Right forelimb (tissue), 1 donor: Measurements from ENCODE around the gene DACH2.

Experiments used
- DNase-seq: peaks from one replicate; pipeline ENCODE4 v3.0.0-alpha.2; 2018

DACH2 gene

GRCh38 chrX:86329174-86329573, 180.9 kb downstream of the DACH2 start:
- no peak for DNase-seq

- DNase-seq: no peak
Measured at GRCh38 chrX:86348669-86349068, 200.4 kb downstream of the DACH2 start.

GRCh38 chrX:86349115-86349514, 200.9 kb downstream of the DACH2 start:
- no peak for DNase-seq

- DNase-seq: no peak
Measured at GRCh38 chrX:86369847-86370630, 221.8 kb downstream of the DACH2 start.

- no peak for DNase-seq
Measured at GRCh38 chrX:86370927-86371326, 222.7 kb downstream of the DACH2 start.

GRCh38 chrX:86379209-86379608, 231.0 kb downstream of the DACH2 start:
- DNase-seq: no peak

- DNase-seq: no peak
Measured at GRCh38 chrX:86383681-86384540, 235.7 kb downstream of the DACH2 start.

- DNase-seq: no peak
Measured at GRCh38 chrX:86407371-86407770, 259.1 kb downstream of the DACH2 start.

- DNase-seq: no peak
Measured at GRCh38 chrX:86421771-86422170, 273.5 kb downstream of the DACH2 start.

- no peak for DNase-seq
Measured at GRCh38 chrX:86436116-86436515, 287.9 kb downstream of the DACH2 start.

GRCh38 chrX:86455495-86455894, 307.2 kb downstream of the DACH2 start:
- no peak for DNase-seq

- no peak for DNase-seq
Measured at GRCh38 chrX:86460760-86461159, 312.5 kb downstream of the DACH2 start.

GRCh38 chrX:86504297-86504696, 356.0 kb downstream of the DACH2 start:
- no peak for DNase-seq

- DNase-seq: no peak
Measured at GRCh38 chrX:86507331-86507730, 359.1 kb downstream of the DACH2 start.

GRCh38 chrX:86579777-86580176, 431.5 kb downstream of the DACH2 start:
- DNase-seq: no peak

- DNase-seq: no peak
Measured at GRCh38 chrX:86604607-86605006, 456.4 kb downstream of the DACH2 start.

GRCh38 chrX:86696951-86697350, 548.7 kb downstream of the DACH2 start:
- DNase-seq: no peak

GRCh38 chrX:86711531-86712180, 563.4 kb downstream of the DACH2 start:
- DNase-seq: no peak

GRCh38 chrX:86714441-86714840, 566.2 kb downstream of the DACH2 start:
- no peak for DNase-seq

GRCh38 chrX:86724277-86724676, 576.0 kb downstream of the DACH2 start:
- DNase-seq: no peak

- no peak for DNase-seq
Measured at GRCh38 chrX:86747091-86747490, 598.8 kb downstream of the DACH2 start.

GRCh38 chrX:86805241-86805640, 657.0 kb downstream of the DACH2 start:
- no peak for DNase-seq

GRCh38 chrX:86806786-86807185, 658.5 kb downstream of the DACH2 start:
- DNase-seq: no peak

- no peak for DNase-seq
Measured at GRCh38 chrX:86809651-86810050, 661.4 kb downstream of the DACH2 start.
